GM18526 (cell line): ENCODE results near the gene PRMT3.

Source experiments
- POLR2A ChIP-seq: IDR thresholded peaks from 3 replicates; pipeline ENCODE4 v1.6.1; 2011; ENCODE audit not compliant: insufficient read length; ENCODE audit errors: extremely low read depth

PRMT3 gene

GRCh38 chr11:20529757-20530156, 142.2 kb downstream of the PRMT3 start:
- TF ChIP-seq POLR2A: no peak

GRCh38 chr11:20530942-20531703, 143.6 kb downstream of the PRMT3 start:
- no peak for TF ChIP-seq POLR2A

- TF ChIP-seq POLR2A: no peak
Observed at GRCh38 chr11:20535271-20535881, 147.9 kb downstream of the PRMT3 start.

GRCh38 chr11:20536365-20536764, 148.8 kb downstream of the PRMT3 start:
- no peak for TF ChIP-seq POLR2A

GRCh38 chr11:20536784-20537183, 149.3 kb downstream of the PRMT3 start:
- no peak for TF ChIP-seq POLR2A

- no peak for TF ChIP-seq POLR2A
Observed at GRCh38 chr11:20541503-20541902, 154.0 kb downstream of the PRMT3 start.

GRCh38 chr11:20544603-20545237, 157.2 kb downstream of the PRMT3 start:
- TF ChIP-seq POLR2A: no peak

- TF ChIP-seq POLR2A: no peak
Observed at GRCh38 chr11:20547411-20547810, 159.9 kb downstream of the PRMT3 start.

GRCh38 chr11:20551096-20551495, 163.6 kb downstream of the PRMT3 start:
- TF ChIP-seq POLR2A: no peak

- no peak for TF ChIP-seq POLR2A
Observed at GRCh38 chr11:20555783-20556182, 168.3 kb downstream of the PRMT3 start.

GRCh38 chr11:20558741-20559140, 171.2 kb downstream of the PRMT3 start:
- TF ChIP-seq POLR2A: no peak
